Liver (tissue), 9 donors: ENCODE measurements around the gene FSCN2. TPM values are rescaled to one million over a fixed set of nuclear protein-coding genes. Genes with fewer than 3 reads are reported as not detected.

Experiments used
- DNase-seq: peaks from one replicate; pipeline ENCODE4 v3.0.0-alpha.2; 2017; ENCODE audit warnings: low spot score
- H3K27ac ChIP-seq, 2 donors: one replicate each; pipeline ENCODE4 v1.7.0; 2013; ENCODE audit warnings: inconsistent platforms in 2 of 2, low read length in 2 of 2, control low read depth in 1 of 2, low read depth in 1 of 2, mild to moderate bottlenecking in 1 of 2
- H3K27me3 ChIP-seq, 4 donors: one replicate each; pipeline versions ENCODE4 v1.6.1 to v1.7.0; 2013; ENCODE audit warnings: low read length in 3 of 4, inconsistent platforms in 1 of 4, mild to moderate bottlenecking in 1 of 4, moderate library complexity in 1 of 4; ENCODE audit not compliant: control insufficient read depth in 4 of 4, insufficient read depth in 4 of 4
- H3K36me3 ChIP-seq, 4 donors: one replicate each; pipeline versions ENCODE4 v1.6.1 to v1.7.0; 2013; ENCODE audit warnings: low read length in 3 of 4, mild to moderate bottlenecking in 3 of 4, low read depth in 1 of 4, moderate library complexity in 1 of 4; ENCODE audit not compliant: control insufficient read depth in 4 of 4, insufficient read depth in 3 of 4
- H3K4me1 ChIP-seq, 4 donors: one replicate each; pipeline versions ENCODE4 v1.6.1 to v1.7.0; 2013; ENCODE audit warnings: low read length in 3 of 4, mild to moderate bottlenecking in 3 of 4, moderate library complexity in 1 of 4; ENCODE audit not compliant: control insufficient read depth in 4 of 4, insufficient read depth in 4 of 4
- H3K4me3 ChIP-seq, 3 donors: one replicate each; pipeline versions ENCODE4 v1.6.1 to v1.7.0; 2013; ENCODE audit warnings: low read length in 3 of 3, control low read depth in 1 of 3, low read depth in 1 of 3, mild to moderate bottlenecking in 1 of 3
- H3K9ac ChIP-seq, 2 donors: one replicate each; pipeline ENCODE4 v1.7.0; 2013; ENCODE audit warnings: low read length in 2 of 2, mild to moderate bottlenecking in 2 of 2, moderate library complexity in 2 of 2, control low read depth in 1 of 2, low read depth in 1 of 2
- H3K9me3 ChIP-seq, 4 donors: one replicate each; pipeline versions ENCODE4 v1.6.1 to v1.7.0; 2013; ENCODE audit warnings: low read length in 3 of 4; ENCODE audit not compliant: control insufficient read depth in 4 of 4
- CTCF ChIP-seq: fragments of 150-350 bp; IDR thresholded peaks from 2 replicates; pipeline ENCODE4 v1.5.1; 2017; ENCODE audit warnings: improper control_type of control experiment, low read depth, low read length; ENCODE audit not compliant: missing input control
- EGR1 ChIP-seq, 2 donors: IDR thresholded peaks; 2 replicates each; pipeline ENCODE4 v1.6.1; 2016 to 2018; ENCODE audit warnings: antibody characterized with exemption in 2 of 2, low read depth in 2 of 2
- FOXA1 ChIP-seq: IDR thresholded peaks from 2 replicates; pipeline ENCODE4 v1.6.1; 2016; ENCODE audit warnings: antibody characterized with exemption
- FOXA2 ChIP-seq: IDR thresholded peaks from 2 replicates; pipeline ENCODE4 v1.6.1; 2016; ENCODE audit warnings: antibody characterized with exemption
- GABPA ChIP-seq, 2 donors: IDR thresholded peaks in 1 of 2; conservative IDR thresholded peaks in 1 of 2; 2 replicates each; pipeline ENCODE4 v1.6.1; 2016; ENCODE audit warnings: antibody characterized with exemption in 2 of 2, mild to moderate bottlenecking in 1 of 2, moderate library complexity in 1 of 2
- HNF4A ChIP-seq, 2 donors: conservative IDR thresholded peaks; 2 replicates each; pipeline ENCODE4 v1.6.1; 2016; ENCODE audit warnings: antibody characterized with exemption in 2 of 2, mild to moderate bottlenecking in 2 of 2
- HNF4G ChIP-seq: IDR thresholded peaks from 2 replicates; pipeline ENCODE4 v1.6.1; 2016; ENCODE audit warnings: antibody characterized with exemption
- JUND ChIP-seq, 2 donors: IDR thresholded peaks; 2 replicates each; pipeline ENCODE4 v1.6.1; 2016; ENCODE audit warnings: antibody characterized with exemption in 2 of 2
- NR2F2 ChIP-seq: IDR thresholded peaks from 2 replicates; pipeline ENCODE4 v1.6.1; 2016; ENCODE audit warnings: antibody characterized with exemption
- RAD21 ChIP-seq, 2 donors: IDR thresholded peaks; 2 replicates each; pipeline ENCODE4 v1.6.1; 2016; ENCODE audit warnings: antibody characterized with exemption in 2 of 2, mild to moderate bottlenecking in 2 of 2
- RXRA ChIP-seq, 2 donors: IDR thresholded peaks; 2 replicates each; pipeline ENCODE4 v1.6.1; 2017 to 2018; ENCODE audit warnings: antibody characterized with exemption in 2 of 2, mild to moderate bottlenecking in 1 of 2
- SP1 ChIP-seq: IDR thresholded peaks from 2 replicates; pipeline ENCODE4 v1.6.1; 2018; ENCODE audit warnings: antibody characterized with exemption, mild to moderate bottlenecking
- TAF1 ChIP-seq: conservative IDR thresholded peaks from 2 replicates; pipeline ENCODE4 v1.6.1; 2016; ENCODE audit warnings: antibody characterized with exemption, mild to moderate bottlenecking
- YY1 ChIP-seq: IDR thresholded peaks from 2 replicates; pipeline ENCODE4 v1.6.1; 2016; ENCODE audit warnings: antibody characterized with exemption, mild to moderate bottlenecking
- ZBTB33 ChIP-seq: IDR thresholded peaks from 2 replicates; pipeline ENCODE4 v1.6.1; 2016; ENCODE audit warnings: antibody characterized with exemption
- WGBS: extraction: QIAGEN DNeasy Blood & Tissue Kit; methylation state at CpG from one replicate; pipeline ENCODE4 v1.1.7; 2013; 5-methylcytosine and 5-hydroxymethylcytosine counted together
- polyA plus RNA-seq, 2 donors: library from polyadenylated mRNA; stranded (reverse) in 1 of 2; unstranded in 1 of 2; fragments of 200-250 nt in 1 of 2; fragments of >200 nt in 1 of 2; fragmentation: Nextera tagmentation in 1 of 2; extraction: Ambion mirVana in 1 of 2; gene quantifications; one replicate each; pipeline versions ENCODE4 v1.2.1 to v1.2.3, GENCODE V29; 2013 to 2015
- total RNA-seq, 2 donors: library from RNA; depleted of rRNA; stranded (reverse); fragments of >200 nt; gene quantifications; one replicate each; pipeline ENCODE4 v1.2.3, GENCODE V29; 2014
- TF ChIP-seq, protein P1 (sequence below): IDR thresholded peaks from 2 replicates; pipeline ENCODE4 v1.6.1; 2016; ENCODE audit warnings: antibody characterized with exemption
- TF ChIP-seq, protein P2 (sequence below): IDR thresholded peaks from 2 replicates; pipeline ENCODE4 v1.6.1; 2016; ENCODE audit warnings: antibody characterized with exemption, mild to moderate bottlenecking
- TF ChIP-seq, protein P3 (sequence below): IDR thresholded peaks from 2 replicates; pipeline ENCODE4 v1.6.1; 2016; ENCODE audit warnings: antibody characterized with exemption
- donor health status: healthy.
- donor health status: healthy.
- donor health status: healthy.
- donor health status: healthy.
- donor health status: healthy.

The FSCN2 gene
- total and polyA plus RNA-seq, 4 donors: 0.09 to 0.42 TPM; not detected in 2

- TF ChIP-seq FOXA1 (no peak), SP1 (no peak)
- TF ChIP-seq, protein P1, sequence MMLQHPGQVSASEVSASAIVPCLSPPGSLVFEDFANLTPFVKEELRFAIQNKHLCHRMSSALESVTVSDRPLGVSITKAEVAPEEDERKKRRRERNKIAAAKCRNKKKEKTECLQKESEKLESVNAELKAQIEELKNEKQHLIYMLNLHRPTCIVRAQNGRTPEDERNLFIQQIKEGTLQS: no peak
Measured at GRCh38 chr17:81533339-81534141, 5.4 kb downstream of the FSCN2 start (continued).

- no peak for TF ChIP-seq RXRA (IDR thresholded peaks at IDR 0.05)
- TF ChIP-seq EGR1 (IDR thresholded peaks at IDR 0.05; ENCODE audit: low read depth in 2 of 2): no peak
- no peak for TF ChIP-seq CTCF
- TF ChIP-seq FOXA1: no peak
- no peak for TF ChIP-seq FOXA2
- TF ChIP-seq NR2F2: no peak
- no peak for TF ChIP-seq HNF4A (conservative IDR thresholded peaks at IDR 0.05)
- TF ChIP-seq, protein P1: no peak
- TF ChIP-seq, protein P2, sequence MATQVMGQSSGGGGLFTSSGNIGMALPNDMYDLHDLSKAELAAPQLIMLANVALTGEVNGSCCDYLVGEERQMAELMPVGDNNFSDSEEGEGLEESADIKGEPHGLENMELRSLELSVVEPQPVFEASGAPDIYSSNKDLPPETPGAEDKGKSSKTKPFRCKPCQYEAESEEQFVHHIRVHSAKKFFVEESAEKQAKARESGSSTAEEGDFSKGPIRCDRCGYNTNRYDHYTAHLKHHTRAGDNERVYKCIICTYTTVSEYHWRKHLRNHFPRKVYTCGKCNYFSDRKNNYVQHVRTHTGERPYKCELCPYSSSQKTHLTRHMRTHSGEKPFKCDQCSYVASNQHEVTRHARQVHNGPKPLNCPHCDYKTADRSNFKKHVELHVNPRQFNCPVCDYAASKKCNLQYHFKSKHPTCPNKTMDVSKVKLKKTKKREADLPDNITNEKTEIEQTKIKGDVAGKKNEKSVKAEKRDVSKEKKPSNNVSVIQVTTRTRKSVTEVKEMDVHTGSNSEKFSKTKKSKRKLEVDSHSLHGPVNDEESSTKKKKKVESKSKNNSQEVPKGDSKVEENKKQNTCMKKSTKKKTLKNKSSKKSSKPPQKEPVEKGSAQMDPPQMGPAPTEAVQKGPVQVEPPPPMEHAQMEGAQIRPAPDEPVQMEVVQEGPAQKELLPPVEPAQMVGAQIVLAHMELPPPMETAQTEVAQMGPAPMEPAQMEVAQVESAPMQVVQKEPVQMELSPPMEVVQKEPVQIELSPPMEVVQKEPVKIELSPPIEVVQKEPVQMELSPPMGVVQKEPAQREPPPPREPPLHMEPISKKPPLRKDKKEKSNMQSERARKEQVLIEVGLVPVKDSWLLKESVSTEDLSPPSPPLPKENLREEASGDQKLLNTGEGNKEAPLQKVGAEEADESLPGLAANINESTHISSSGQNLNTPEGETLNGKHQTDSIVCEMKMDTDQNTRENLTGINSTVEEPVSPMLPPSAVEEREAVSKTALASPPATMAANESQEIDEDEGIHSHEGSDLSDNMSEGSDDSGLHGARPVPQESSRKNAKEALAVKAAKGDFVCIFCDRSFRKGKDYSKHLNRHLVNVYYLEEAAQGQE: no peak
- no peak for TF ChIP-seq JUND (IDR thresholded peaks at IDR 0.05)
- no peak for TF ChIP-seq HNF4G
- no peak for TF ChIP-seq YY1
- TF ChIP-seq, protein P3, sequence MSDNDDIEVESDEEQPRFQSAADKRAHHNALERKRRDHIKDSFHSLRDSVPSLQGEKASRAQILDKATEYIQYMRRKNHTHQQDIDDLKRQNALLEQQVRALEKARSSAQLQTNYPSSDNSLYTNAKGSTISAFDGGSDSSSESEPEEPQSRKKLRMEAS: no peak
- no peak for TF ChIP-seq RAD21 (IDR thresholded peaks at IDR 0.05)
- no peak for TF ChIP-seq GABPA (IDR thresholded peaks at IDR 0.05 in 1 of 2, conservative IDR thresholded peaks at IDR 0.05 in 1 of 2)
- TF ChIP-seq SP1: no peak
- no peak for TF ChIP-seq ZBTB33
- TF ChIP-seq TAF1: no peak
- Histone ChIP-seq H3K27me3 (peaks cover 0 to 4% (median 0%) of the 10 kb centered on the region in 4 donors), H3K4me1 (peaks cover 0 to 6% (median 3%) of the 10 kb centered on the region in 4 donors), H3K9me3 (no peaks in the 10 kb centered on the region), H3K9ac (no peak overlapping the region), H3K27ac (no peak overlapping the region), H3K36me3 (peaks cover 0 to under 1% (median 0%) of the 10 kb centered on the region in 4 donors), H3K4me3 (no peak overlapping the region)
- no peak for DNase-seq
- WGBS: 60% methylated on average over 6 of the region's 6 CpGs
Measured at GRCh38 chr17:81534157-81535006, 6.2 kb downstream of the FSCN2 start.
